Activated naive CD8-positive, alpha-beta T cell treated with anti-CD3 and anti-CD28 coated beads for 36 hours (primary cell): ENCODE results near the gene CISD3. TPM values are rescaled to one million over a fixed set of nuclear protein-coding genes. Genes with fewer than 3 reads are reported as not detected.

Source experiments
- total RNA-seq, 2 experiments: library from RNA; stranded (reverse); gene quantifications; one replicate each; pipeline ENCODE4 v1.2.3, GENCODE V29; 2021

Gene CISD3
- total RNA-seq, 2 experiments from 2014 or later: 54.3 to 57.4 TPM

Other genes starting within 250 kb of the CISD3 start
- under 1 TPM; 0.37 to 0.42 TPM for gene SRCIN1, start 124.4 kb upstream of the CISD3 start, total RNA-seq
- gene EPOP, start 55.4 kb upstream of the CISD3 start, total RNA-seq: 10 to 100 TPM; 33.6 to 33.7 TPM
- gene MLLT6, start 25.1 kb upstream of the CISD3 start, total RNA-seq: 100 to 1,000 TPM; 125 to 130 TPM
- gene PCGF2, start 18.0 kb downstream of the CISD3 start, total RNA-seq: under 1 TPM; 0.40 to 0.74 TPM
- 100 to 1,000 TPM; 284 to 288 TPM for gene PSMB3, start 22.4 kb downstream of the CISD3 start, total RNA-seq
- 10 to 100 TPM; 39.6 to 41.1 TPM for gene PIP4K2B, start 69.2 kb downstream of the CISD3 start, total RNA-seq
- gene CWC25, start 95.0 kb downstream of the CISD3 start, total RNA-seq: 10 to 100 TPM; 22.3 to 25.6 TPM
- 1,000 to 10,000 TPM; 1,956 to 1,966 TPM for gene RPL23, start 123.4 kb downstream of the CISD3 start, total RNA-seq
- gene LASP1, start 139.7 kb downstream of the CISD3 start, total RNA-seq: 100 to 1,000 TPM; 131 TPM
- gene FBXO47, start 237.1 kb downstream of the CISD3 start, total RNA-seq: under 1 TPM in 1 of 2 experiments, not detected in 1; 0.12 TPM